ENCODE data around the gene NFAM1.

DNA sequence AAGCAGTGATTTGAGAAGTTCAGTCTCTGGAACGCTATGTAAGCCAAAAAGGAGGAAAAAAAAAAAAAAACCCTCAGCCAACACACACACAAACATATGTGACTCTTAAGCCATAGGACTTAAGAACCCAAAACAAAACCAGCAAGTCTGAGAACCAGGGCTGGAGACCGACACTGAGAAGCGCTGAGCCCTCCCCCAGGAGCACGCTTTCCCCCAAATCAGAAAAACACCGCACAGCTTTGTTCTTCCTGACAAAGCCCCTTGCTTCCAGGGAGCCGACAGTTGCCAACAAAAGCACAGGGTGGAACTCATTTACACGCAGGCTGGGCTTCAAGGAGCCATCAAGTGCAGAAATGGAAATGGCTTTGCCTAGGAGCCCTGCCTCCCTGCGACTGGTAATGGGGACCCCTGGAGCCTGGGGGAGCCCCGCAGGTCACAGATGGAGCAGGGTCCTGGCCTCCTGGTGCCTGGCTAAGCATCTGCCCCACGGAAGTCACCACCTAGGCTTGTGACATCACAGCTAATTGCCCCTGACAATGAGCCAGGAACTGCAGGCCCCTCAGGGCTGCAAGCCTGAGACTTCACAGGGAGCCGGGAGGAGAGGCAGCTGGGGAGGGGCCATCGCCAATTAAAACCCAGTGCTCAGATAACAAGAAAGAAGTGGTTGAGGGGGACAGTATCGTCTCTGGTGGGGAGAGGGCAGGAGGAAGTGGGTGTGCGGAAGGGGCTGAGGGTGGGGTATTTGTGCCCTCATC is 66.9 kb downstream of the NFAM1 start:
- TF ChIP-seq, protein P1, sequence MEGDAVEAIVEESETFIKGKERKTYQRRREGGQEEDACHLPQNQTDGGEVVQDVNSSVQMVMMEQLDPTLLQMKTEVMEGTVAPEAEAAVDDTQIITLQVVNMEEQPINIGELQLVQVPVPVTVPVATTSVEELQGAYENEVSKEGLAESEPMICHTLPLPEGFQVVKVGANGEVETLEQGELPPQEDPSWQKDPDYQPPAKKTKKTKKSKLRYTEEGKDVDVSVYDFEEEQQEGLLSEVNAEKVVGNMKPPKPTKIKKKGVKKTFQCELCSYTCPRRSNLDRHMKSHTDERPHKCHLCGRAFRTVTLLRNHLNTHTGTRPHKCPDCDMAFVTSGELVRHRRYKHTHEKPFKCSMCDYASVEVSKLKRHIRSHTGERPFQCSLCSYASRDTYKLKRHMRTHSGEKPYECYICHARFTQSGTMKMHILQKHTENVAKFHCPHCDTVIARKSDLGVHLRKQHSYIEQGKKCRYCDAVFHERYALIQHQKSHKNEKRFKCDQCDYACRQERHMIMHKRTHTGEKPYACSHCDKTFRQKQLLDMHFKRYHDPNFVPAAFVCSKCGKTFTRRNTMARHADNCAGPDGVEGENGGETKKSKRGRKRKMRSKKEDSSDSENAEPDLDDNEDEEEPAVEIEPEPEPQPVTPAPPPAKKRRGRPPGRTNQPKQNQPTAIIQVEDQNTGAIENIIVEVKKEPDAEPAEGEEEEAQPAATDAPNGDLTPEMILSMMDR (IDR thresholded peaks at IDR 0.05) = no peak
- TF ChIP-seq POLR2A (IDR thresholded peaks at IDR 0.05) (no peak), EP300 (IDR thresholded peaks at IDR 0.05) (no peak)
